ENCODE measurements around the gene SHC3. TPM values are rescaled to one million over a fixed set of nuclear protein-coding genes. Genes with fewer than 3 reads are reported as not detected.

The SHC3 gene
- polyA plus RNA-seq, 1 donor from 2014 or later = 22.9 TPM

DNA sequence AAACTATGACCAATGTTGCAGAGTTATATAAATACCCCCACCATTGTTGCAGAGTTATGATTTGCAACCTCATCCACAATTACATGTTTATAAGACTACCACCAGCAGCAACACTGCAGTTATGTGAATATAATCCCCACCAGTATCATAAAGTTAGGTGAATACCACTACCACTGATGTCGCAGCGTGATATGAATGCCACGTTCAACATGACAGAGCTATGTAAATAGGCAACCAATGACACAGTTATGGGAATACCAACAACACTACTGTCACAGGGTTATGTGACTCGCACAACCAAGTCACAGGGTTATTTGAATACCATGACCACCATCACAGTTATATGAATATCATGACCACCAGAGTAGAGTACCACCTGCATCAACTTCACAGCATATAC, 63.9 kb downstream of the SHC3 start:
- Histone ChIP-seq H3K4me2 (ENCODE audit: low read length) (no peak overlapping the region), H3K9me2 (ENCODE audit: insufficient read depth, low read length) (no peaks in the 10 kb centered on the region), H3F3A (ENCODE audit: insufficient read depth, low read length, poor library complexity, severe bottlenecking) (no peaks in the 10 kb centered on the region), H3K9me3 (ENCODE audit: low read length) (peaks cover 7% of the 10 kb centered on the region), H3K27ac (ENCODE audit: low read length) (no peak overlapping the region), H4K20me1 (ENCODE audit: insufficient read depth) (no peaks in the 10 kb centered on the region), H3K36me3 (ENCODE audit: insufficient read depth, low read length) (no peaks in the 10 kb centered on the region), H3K9ac (ENCODE audit: low read length) (no peak overlapping the region), H3K79me2 (replicated peaks; ENCODE audit: insufficient read depth, low read length) (peaks cover 25% of the 10 kb centered on the region), H3K27me3 (ENCODE audit: insufficient read depth, low read depth, low read length) (no peaks in the 10 kb centered on the region), H2AFZ (ENCODE audit: low read depth, low read length) (no peak overlapping the region), H3K4me3 (ENCODE audit: low read length) (no peak overlapping the region)
- TF ChIP-seq, protein P1, sequence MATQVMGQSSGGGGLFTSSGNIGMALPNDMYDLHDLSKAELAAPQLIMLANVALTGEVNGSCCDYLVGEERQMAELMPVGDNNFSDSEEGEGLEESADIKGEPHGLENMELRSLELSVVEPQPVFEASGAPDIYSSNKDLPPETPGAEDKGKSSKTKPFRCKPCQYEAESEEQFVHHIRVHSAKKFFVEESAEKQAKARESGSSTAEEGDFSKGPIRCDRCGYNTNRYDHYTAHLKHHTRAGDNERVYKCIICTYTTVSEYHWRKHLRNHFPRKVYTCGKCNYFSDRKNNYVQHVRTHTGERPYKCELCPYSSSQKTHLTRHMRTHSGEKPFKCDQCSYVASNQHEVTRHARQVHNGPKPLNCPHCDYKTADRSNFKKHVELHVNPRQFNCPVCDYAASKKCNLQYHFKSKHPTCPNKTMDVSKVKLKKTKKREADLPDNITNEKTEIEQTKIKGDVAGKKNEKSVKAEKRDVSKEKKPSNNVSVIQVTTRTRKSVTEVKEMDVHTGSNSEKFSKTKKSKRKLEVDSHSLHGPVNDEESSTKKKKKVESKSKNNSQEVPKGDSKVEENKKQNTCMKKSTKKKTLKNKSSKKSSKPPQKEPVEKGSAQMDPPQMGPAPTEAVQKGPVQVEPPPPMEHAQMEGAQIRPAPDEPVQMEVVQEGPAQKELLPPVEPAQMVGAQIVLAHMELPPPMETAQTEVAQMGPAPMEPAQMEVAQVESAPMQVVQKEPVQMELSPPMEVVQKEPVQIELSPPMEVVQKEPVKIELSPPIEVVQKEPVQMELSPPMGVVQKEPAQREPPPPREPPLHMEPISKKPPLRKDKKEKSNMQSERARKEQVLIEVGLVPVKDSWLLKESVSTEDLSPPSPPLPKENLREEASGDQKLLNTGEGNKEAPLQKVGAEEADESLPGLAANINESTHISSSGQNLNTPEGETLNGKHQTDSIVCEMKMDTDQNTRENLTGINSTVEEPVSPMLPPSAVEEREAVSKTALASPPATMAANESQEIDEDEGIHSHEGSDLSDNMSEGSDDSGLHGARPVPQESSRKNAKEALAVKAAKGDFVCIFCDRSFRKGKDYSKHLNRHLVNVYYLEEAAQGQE (IDR thresholded peaks at IDR 0.05; ENCODE audit: borderline replicate concordance) = no peak
- TF ChIP-seq POLR2AphosphoS5 (IDR thresholded peaks at IDR 0.05) (no peak), SMC3 (conservative IDR thresholded peaks at IDR 0.05; ENCODE audit: poor library complexity) (no peak), EP300 (conservative IDR thresholded peaks at IDR 0.05; ENCODE audit: poor library complexity, severe bottlenecking) (no peak), TAF1 (IDR thresholded peaks at IDR 0.05; ENCODE audit: low read depth) (no peak), RAD21 (conservative IDR thresholded peaks at IDR 0.05) (no peak), EZH2 (IDR thresholded peaks at IDR 0.05; ENCODE audit: borderline replicate concordance, insufficient read depth, low read length, poor library complexity, severe bottlenecking) (no peak), MXI1 (conservative IDR thresholded peaks at IDR 0.05; ENCODE audit: poor library complexity, severe bottlenecking) (no peak)
- TF ChIP-seq, protein P2, sequence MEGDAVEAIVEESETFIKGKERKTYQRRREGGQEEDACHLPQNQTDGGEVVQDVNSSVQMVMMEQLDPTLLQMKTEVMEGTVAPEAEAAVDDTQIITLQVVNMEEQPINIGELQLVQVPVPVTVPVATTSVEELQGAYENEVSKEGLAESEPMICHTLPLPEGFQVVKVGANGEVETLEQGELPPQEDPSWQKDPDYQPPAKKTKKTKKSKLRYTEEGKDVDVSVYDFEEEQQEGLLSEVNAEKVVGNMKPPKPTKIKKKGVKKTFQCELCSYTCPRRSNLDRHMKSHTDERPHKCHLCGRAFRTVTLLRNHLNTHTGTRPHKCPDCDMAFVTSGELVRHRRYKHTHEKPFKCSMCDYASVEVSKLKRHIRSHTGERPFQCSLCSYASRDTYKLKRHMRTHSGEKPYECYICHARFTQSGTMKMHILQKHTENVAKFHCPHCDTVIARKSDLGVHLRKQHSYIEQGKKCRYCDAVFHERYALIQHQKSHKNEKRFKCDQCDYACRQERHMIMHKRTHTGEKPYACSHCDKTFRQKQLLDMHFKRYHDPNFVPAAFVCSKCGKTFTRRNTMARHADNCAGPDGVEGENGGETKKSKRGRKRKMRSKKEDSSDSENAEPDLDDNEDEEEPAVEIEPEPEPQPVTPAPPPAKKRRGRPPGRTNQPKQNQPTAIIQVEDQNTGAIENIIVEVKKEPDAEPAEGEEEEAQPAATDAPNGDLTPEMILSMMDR (IDR thresholded peaks at IDR 0.05; ENCODE audit: poor library complexity, severe bottlenecking) = no peak

DNA sequence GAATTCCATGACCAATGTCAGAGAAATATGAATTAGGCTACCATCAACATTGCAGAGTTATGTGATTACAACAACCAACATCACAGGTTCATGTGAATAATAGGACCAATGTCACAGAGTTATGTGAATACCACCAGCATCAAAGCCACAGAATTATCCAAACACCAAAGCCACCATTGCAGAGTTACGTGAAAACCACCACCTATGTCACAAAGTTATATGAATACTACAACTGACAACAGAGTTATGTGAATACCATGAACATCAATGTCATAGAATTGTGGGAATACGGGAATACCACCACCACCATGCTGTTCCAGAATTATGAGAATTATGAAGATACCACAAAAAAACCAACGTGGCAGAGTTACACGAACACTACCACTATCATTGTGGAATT, 64.8 kb downstream of the SHC3 start:
- Histone ChIP-seq H3K27me3 (ENCODE audit: insufficient read depth, low read depth, low read length) (no peaks in the 10 kb centered on the region), H3K4me2 (ENCODE audit: low read length) (no peak overlapping the region), H3K36me3 (ENCODE audit: insufficient read depth, low read length) (no peaks in the 10 kb centered on the region), H2AFZ (ENCODE audit: low read depth, low read length) (no peak overlapping the region), H3F3A (ENCODE audit: insufficient read depth, low read length, poor library complexity, severe bottlenecking) (no peaks in the 10 kb centered on the region), H3K4me3 (ENCODE audit: low read length) (no peak overlapping the region), H3K9ac (ENCODE audit: low read length) (no peak overlapping the region), H3K9me3 (ENCODE audit: low read length) (peaks cover 7% of the 10 kb centered on the region), H4K20me1 (ENCODE audit: insufficient read depth) (no peaks in the 10 kb centered on the region), H3K27ac (ENCODE audit: low read length) (no peak overlapping the region), H3K79me2 (replicated peaks; ENCODE audit: insufficient read depth, low read length) (peaks cover 22% of the 10 kb centered on the region), H3K9me2 (ENCODE audit: insufficient read depth, low read length) (no peaks in the 10 kb centered on the region)
- TF ChIP-seq RAD21 (conservative IDR thresholded peaks at IDR 0.05) (no peak), POLR2AphosphoS5 (IDR thresholded peaks at IDR 0.05) (no peak), SMC3 (conservative IDR thresholded peaks at IDR 0.05; ENCODE audit: poor library complexity) (no peak), TAF1 (IDR thresholded peaks at IDR 0.05; ENCODE audit: low read depth) (no peak), MXI1 (conservative IDR thresholded peaks at IDR 0.05; ENCODE audit: poor library complexity, severe bottlenecking) (no peak), EZH2 (IDR thresholded peaks at IDR 0.05; ENCODE audit: borderline replicate concordance, insufficient read depth, low read length, poor library complexity, severe bottlenecking) (no peak), EP300 (conservative IDR thresholded peaks at IDR 0.05; ENCODE audit: poor library complexity, severe bottlenecking) (no peak)
- TF ChIP-seq, protein P1 (IDR thresholded peaks at IDR 0.05; ENCODE audit: borderline replicate concordance) = no peak
- TF ChIP-seq, protein P2 (IDR thresholded peaks at IDR 0.05; ENCODE audit: poor library complexity, severe bottlenecking) = no peak

Data from neural cell (in vitro differentiated cells).